ENCODE results near the gene TMEM38B.
"Not testable (repeated sequence)": the region's sequence is repeated elsewhere in the genome, so short reads cannot be mapped to it uniquely, and the experiment has no call there.

Gene TMEM38B

DNA sequence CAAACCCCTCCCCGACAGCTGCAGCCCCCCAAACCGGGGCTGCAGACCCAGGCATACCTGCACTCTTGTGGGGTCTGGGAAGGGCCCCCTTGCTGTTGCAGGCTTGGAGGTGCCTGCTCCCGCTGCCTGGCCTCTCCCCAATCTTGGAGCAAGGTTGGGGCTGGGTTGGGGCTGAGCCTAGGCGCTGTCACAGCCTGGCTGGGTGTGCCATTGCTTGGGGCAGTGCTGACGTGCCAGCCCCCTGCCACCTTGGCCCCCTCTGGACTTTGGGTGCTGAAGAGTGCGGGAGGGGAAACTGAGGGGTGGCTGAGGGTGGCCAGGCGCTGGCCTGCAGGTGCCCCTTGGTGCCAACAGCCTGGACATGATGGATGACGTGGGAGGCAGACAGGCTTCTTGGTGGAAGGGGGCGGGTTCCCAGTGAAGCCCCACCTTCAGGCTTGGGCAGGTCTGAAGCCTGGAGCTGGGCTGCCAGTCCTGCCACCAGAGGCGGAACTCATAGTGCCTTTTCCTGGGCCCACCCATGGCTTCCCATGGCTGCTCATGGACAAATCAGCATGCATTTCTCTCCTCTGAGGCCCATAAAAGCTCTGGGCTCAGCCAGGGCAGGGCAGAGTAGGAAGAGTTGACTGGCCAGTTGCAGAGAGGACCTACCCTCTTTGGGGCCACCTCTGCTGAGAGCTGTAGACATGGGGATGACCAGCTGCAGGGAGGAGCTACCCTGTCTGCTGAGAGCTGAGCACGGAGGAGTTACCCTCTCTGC is 19.1 kb downstream of the TMEM38B start:
- in situ Hi-C loops (cut with MboI; ENCODE audit: low sequenced_read_pairs) = loop anchor here (25.0 kb wide), 1 partner anchor 551 kb away; no protein-coding TSS in a partner anchor

GRCh38 chr9:105714020-105714331 is 19.6 kb downstream of the TMEM38B start:
- in situ Hi-C loops (cut with MboI; ENCODE audit: low sequenced_read_pairs) = loop anchor here (25.0 kb wide), 1 partner anchor 552 kb away; no protein-coding TSS in a partner anchor

DNA sequence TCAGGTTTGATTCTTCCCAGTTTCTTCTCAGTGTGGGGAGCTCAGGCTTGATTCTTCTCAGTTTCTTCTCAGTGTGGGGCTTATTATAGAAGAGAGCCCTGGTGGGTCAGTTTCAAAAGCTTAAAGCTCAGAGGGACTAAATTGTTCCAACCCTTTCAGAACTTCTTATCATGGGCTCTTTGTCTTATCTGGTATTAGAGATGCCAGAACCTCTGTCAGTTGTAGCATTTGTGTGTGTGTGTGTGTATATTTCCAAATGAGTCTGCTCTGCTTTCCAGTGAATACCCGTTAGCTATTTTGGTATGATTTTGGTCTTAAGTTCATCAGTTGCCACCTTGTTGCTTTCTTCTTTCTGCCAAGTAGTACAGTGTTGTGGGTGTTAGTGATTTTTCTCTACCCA is 21.8 kb downstream of the TMEM38B start:
- in situ Hi-C loops (cut with MboI; ENCODE audit: low sequenced_read_pairs) = loop anchor here (25.0 kb wide), 1 partner anchor 554 kb away; no protein-coding TSS in a partner anchor

- in situ Hi-C loops (cut with MboI; ENCODE audit: low sequenced_read_pairs) = loop anchor here (25.0 kb wide), 1 partner anchor 560 kb away; no protein-coding TSS in a partner anchor
These were observed 27.8 kb downstream of the TMEM38B start for GRCh38 chr9:105722099-105722498.

DNA sequence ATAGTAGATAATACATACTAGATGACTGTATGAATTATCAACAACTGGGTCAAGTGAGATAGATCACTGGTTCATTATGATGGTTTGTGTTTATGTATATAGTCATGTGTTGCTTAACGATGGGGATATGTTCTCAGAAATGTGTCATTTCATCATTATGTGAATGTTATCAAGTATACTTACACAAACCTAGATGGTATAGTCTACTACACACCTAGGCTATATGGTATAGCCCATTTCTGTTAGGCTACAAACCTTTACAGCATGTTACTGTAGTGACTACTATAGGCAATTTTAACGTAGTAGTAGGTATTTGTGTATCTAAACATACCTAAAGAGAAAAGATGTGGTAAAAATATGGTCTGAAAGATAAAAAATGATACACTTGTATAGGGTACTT is 31.0 kb downstream of the TMEM38B start:
- in situ Hi-C loops (cut with MboI; ENCODE audit: low sequenced_read_pairs) = no loop called here

DNA sequence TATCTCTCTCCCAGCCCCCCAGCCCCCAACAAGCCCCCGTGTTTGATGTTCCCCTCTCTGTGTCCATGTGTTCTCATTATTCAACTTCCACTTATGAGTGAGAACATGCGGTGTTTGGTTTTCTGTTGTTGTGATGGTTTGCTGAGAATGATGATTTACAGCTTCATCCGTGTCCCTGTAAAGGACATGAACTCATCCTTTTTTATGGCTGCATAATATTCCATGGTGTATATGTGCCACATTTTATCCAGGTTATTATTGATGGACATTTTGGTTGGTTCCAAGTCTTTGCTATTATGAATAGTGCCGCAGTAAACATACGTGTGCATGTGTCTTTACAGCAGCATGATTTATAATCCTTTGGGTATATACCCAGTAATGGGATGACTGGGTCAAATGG is 33.9 kb downstream of the TMEM38B start:
- in situ Hi-C loops (cut with MboI; ENCODE audit: low sequenced_read_pairs) = not testable (repeated sequence)

GRCh38 chr9:105731420-105731819 is 37.1 kb downstream of the TMEM38B start:
- in situ Hi-C loops (cut with MboI; ENCODE audit: low sequenced_read_pairs) = not testable (repeated sequence)

DNA sequence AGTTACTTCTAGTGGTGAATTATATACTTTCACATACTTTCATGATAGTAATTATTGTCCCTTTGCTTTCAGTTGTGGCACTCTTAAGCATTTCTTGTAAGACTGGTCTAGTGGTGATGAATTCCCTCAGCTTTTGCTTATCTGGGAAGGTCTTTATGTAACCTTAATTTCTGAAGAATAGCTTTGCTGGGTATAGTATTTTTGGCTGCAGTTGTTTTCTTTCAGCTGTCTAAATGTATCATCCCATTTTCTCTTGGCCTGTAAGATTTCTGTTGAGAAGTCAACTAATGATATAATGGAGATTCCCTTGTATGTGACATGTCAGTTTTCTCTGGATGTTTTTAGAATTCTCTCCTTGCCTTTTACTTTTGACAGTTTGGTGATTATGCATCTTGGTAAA is 41.0 kb downstream of the TMEM38B start:
- in situ Hi-C loops (cut with MboI; ENCODE audit: low sequenced_read_pairs) = no loop called here

GRCh38 chr9:105737205-105737604 is 42.9 kb downstream of the TMEM38B start:
- in situ Hi-C loops (cut with MboI; ENCODE audit: low sequenced_read_pairs) = no loop called here

DNA sequence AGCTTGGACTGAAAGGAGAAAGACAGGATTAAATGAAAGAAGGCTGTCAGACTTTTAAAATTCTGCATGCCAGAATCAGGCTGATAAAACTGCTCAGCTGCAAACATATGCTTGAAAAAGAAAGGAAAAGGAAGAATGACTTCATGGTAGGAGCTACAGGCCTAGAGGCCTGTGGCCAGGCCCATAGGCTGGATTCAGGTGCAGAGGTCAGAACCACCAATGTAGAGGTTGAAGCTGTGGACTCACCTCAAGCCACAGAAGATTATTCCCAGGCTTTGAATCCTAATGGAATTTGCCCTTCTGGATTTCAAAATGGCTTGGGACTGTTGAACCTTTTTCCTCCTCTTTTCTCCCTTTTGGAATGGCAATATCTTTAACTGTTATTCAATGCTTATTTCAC is 47.7 kb downstream of the TMEM38B start:
- in situ Hi-C loops (cut with MboI; ENCODE audit: low sequenced_read_pairs) = no loop called here

- in situ Hi-C loops (cut with MboI; ENCODE audit: low sequenced_read_pairs) = not testable (repeated sequence)
These were observed 53.0 kb downstream of the TMEM38B start for GRCh38 chr9:105747325-105747724.

GRCh38 chr9:105751761-105752160 is 57.4 kb downstream of the TMEM38B start:
- in situ Hi-C loops (cut with MboI; ENCODE audit: low sequenced_read_pairs) = no loop called here

DNA sequence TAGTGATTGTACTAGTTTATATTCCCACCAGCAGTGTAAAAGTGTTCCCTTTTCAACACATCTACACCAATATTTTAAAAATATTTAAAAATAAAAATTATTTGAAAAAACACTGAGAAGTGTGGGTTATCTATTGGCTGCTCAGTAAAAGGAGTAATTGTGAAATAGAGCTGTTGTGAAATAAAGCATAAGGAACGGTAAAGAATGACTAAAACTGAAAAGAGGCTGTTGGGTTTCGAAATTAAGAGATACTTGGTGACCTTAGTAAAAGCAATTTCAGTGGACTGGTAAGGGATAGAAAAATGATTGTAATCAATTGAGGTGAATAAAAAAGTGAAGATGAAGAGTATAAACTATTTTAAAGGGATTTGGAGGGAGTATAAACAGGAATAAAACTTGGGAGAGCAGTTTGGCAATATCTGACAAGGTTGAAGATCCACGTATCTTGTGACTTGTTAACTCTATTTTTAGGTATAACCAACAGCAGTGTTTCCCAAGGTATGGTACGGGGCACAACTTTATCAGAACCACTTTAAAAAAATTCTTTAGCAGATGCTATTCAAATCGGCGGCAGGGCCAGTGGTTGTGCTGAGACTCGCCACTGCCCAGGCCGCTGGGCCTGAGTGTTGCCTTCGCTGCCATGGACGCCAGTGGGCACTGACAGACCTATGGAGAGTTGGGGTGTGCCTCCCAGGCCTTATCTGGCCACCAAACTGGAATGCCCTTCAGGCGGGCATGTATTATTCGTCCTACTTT is 63.3 kb downstream of the TMEM38B start:
- in situ Hi-C loops (cut with MboI; ENCODE audit: low sequenced_read_pairs) = no loop called here

DNA sequence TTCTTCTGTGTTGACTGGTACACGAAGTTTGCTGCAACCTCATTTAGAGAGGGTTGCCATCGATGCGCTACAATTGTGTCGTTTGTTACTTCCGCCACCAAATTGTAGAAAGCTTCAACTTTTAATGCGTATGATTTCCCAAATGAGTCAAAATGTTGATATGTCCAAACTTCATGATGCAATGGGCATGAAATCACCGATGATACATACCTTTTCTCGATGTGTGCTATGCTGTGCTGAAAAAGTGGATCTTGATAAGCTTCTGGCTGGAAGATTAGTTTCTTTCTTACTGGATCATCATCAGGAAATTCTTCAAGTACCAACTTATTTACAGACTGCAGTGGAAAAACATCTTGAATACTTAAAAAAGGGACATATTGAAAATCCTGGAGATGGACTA is 65.7 kb downstream of the TMEM38B start:
- in situ Hi-C loops (cut with MboI; ENCODE audit: low sequenced_read_pairs) = no loop called here

GRCh38 chr9:105782561-105783494 is 88.5 kb downstream of the TMEM38B start:
- in situ Hi-C loops (cut with MboI; ENCODE audit: low sequenced_read_pairs) = not testable (repeated sequence)

GRCh38 chr9:105783495-105783872 is 89.1 kb downstream of the TMEM38B start:
- in situ Hi-C loops (cut with MboI; ENCODE audit: low sequenced_read_pairs) = not testable (repeated sequence)

DNA sequence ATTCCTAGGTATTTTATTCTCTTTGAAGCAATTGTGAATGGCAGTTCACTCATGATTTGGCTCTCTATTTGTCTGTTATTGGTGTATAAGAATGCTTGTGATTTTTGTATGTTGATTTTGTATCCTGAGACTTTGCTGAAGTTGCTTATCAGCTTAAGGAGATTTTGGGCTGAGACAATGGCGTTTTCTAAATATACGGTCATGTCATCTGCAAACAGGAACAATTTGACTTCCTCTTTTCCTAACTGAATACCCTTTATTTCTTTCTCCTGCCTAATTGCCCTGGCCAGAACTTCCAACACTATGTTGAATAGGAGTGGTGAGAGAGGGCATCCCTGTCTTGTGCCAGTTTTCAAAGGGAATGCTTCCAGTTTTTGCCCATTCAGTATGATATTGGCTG is 92.5 kb downstream of the TMEM38B start:
- in situ Hi-C loops (cut with MboI; ENCODE audit: low sequenced_read_pairs) = not testable (repeated sequence)

DNA sequence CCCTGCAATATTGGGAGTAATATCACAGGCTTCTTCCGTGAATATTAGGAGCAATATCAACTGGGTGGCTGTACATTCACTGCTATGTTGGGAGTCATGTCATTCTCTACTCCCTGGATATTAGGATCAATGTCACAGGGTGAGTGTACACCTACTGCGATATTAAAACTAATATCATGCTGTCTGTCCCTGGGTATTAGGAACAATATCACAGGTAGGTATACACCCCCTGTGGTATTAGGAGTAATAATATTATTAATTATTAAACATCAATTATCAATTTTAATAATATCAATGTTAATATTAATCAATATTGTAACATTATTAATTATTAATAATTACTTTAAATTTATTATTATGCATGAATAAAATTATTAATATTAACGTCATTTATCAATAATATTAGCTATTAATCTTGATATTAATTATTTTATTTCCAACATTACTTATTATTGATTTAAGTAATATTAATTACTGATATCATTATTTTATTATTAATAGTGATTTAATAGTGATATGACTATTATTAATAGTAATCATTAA is 121.9 kb downstream of the TMEM38B start:
- in situ Hi-C loops (cut with MboI; ENCODE audit: low sequenced_read_pairs) = no loop called here

DNA sequence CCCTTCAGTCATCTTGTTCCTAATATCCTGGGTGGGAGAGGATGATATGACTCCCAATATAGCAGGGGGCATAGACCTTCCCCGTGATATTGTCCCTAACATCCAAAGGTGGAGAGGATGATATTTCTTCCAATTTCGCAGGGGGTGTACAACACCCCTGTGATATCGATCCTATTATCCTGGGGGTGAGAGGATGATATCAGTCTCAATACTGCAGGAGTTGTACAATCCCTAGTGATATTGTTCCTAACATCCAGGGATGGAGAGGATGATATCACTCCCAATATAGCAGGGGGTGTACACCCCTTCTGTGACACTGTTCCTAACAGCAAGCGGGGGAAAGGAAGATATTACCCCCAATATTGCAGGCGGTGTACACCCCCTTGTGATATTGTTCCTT is 122.6 kb downstream of the TMEM38B start:
- in situ Hi-C loops (cut with MboI; ENCODE audit: low sequenced_read_pairs) = no loop called here

DNA sequence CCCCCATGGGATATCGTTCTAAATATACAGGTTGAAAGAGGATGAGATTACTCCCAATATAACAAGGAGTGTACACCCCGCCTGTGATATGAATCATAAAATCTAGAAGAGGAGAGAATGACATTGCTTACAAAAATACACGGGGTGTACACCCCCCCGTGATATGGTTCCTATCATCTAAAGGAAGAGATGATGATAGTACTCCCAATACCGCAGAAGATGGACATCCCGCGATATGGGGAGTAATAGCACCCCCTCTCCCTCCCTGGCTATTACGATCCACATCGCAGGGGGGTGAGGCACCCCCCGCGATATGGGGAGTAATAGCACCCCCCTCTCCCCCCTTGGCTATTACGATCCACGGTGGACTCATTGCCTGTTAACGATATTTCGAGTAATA is 124.6 kb downstream of the TMEM38B start:
- in situ Hi-C loops (cut with MboI; ENCODE audit: low sequenced_read_pairs) = no loop called here

DNA sequence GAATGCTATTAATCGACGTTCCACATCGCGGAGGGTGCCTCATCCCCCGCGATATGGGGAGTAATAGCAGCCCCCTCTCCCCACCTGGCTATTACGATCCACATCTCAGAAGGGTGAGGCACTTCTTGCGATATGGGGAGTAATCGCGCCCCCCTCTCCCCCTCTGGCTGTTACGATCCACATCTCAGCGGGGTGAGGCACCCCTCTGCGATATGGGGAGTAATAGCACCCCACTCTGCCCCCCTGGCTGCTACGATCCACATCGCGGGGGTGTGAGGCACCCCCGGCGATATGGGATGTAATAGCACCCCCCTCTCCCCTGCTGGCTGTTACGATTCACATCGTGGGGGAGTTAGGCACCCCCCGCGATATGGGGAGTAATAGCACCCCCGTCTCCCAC is 128.5 kb downstream of the TMEM38B start:
- in situ Hi-C loops (cut with MboI; ENCODE audit: low sequenced_read_pairs) = no loop called here

All from HL-60/S4 (cell line).